ENCODE data around the gene ITGAD.

- TF ChIP-seq CTCF (conservative IDR thresholded peaks at IDR 0.05; ENCODE audit: low read length) (no peak), EZH2phosphoT487 (IDR thresholded peaks at IDR 0.05; ENCODE audit: borderline replicate concordance) (no peak)
These were observed 66.8 kb downstream of the ITGAD start for GRCh38 chr16:31459687-31460581.

Measured in Loucy (cell line).